H9 (cell line): ENCODE measurements around the gene PRR33. TPM values are rescaled to one million over a fixed set of nuclear protein-coding genes. Genes with fewer than 3 reads are reported as not detected.

ENCODE experiments used
- DNase-seq: peaks from one replicate; pipeline ENCODE4 v3.0.0-alpha.2; 2017
- H2AFZ ChIP-seq: one replicate; pipeline ENCODE4 v1.6.1; 2013; ENCODE audit warnings: mild to moderate bottlenecking, low read length, control low read depth, moderate library complexity
- H2AK5ac ChIP-seq: 2 replicates; pipeline ENCODE4 v1.6.1; 2013; ENCODE audit warnings: low read length, control low read depth, mixed read lengths; ENCODE audit not compliant: insufficient read length
- H2BK120ac ChIP-seq: one replicate; pipeline ENCODE4 v1.6.1; 2013; ENCODE audit warnings: low read depth, mild to moderate bottlenecking, low read length, control low read depth, inconsistent platforms; ENCODE audit not compliant: poor library complexity, severe bottlenecking
- H2BK12ac ChIP-seq: 2 replicates; pipeline ENCODE4 v1.6.1; 2013; ENCODE audit warnings: low read length, control low read depth, mixed read lengths, low read depth; ENCODE audit not compliant: insufficient read length
- H2BK15ac ChIP-seq: 2 replicates; pipeline ENCODE4 v1.6.1; 2013; ENCODE audit warnings: low read depth, low read length, control low read depth
- H2BK20ac ChIP-seq: one replicate; pipeline ENCODE4 v1.6.1; 2013; ENCODE audit warnings: low read depth, mild to moderate bottlenecking, low read length, control low read depth, inconsistent platforms; ENCODE audit not compliant: poor library complexity, severe bottlenecking
- H2BK5ac ChIP-seq: 2 replicates; pipeline ENCODE4 v1.6.1; 2013; ENCODE audit warnings: low read length, control low read depth, mixed read lengths; ENCODE audit not compliant: insufficient read length
- H3K14ac ChIP-seq: 2 replicates; pipeline ENCODE4 v1.6.1; 2013; ENCODE audit warnings: low read length, control low read depth; ENCODE audit not compliant: insufficient read depth
- H3K18ac ChIP-seq: 2 replicates; pipeline ENCODE4 v1.6.1; 2013; ENCODE audit warnings: low read depth, mild to moderate bottlenecking, mixed read lengths, low read length, control low read depth; ENCODE audit not compliant: insufficient read length
- H3K23ac ChIP-seq: 2 replicates; pipeline ENCODE4 v1.6.1; 2013; ENCODE audit warnings: low read length, control low read depth, mixed read lengths, low read depth; ENCODE audit not compliant: insufficient read length
- H3K23me2 ChIP-seq: 2 replicates; pipeline ENCODE4 v1.6.1; 2013; ENCODE audit warnings: low read depth, mild to moderate bottlenecking, mixed read lengths, low read length, control low read depth; ENCODE audit not compliant: insufficient read length, poor library complexity, severe bottlenecking
- H3K27ac ChIP-seq: 2 replicates; pipeline ENCODE4 v1.5.1; 2013; ENCODE audit warnings: low read length, control low read depth, mixed read lengths, low read depth; ENCODE audit not compliant: insufficient read length
- H3K27me3 ChIP-seq: 2 replicates; pipeline ENCODE4 v1.6.1; 2013; ENCODE audit warnings: low read length, control low read depth, inconsistent platforms; ENCODE audit not compliant: insufficient read depth
- H3K4ac ChIP-seq: 2 replicates; pipeline ENCODE4 v1.6.1; 2013; ENCODE audit warnings: low read depth, mild to moderate bottlenecking, control low read depth, inconsistent platforms, low read length, moderate library complexity
- H3K4me1 ChIP-seq: 2 replicates; pipeline ENCODE4 v1.6.1; 2013; ENCODE audit warnings: low read length, control low read depth, inconsistent platforms; ENCODE audit not compliant: insufficient read depth
- H3K4me2 ChIP-seq: 2 replicates; pipeline ENCODE4 v1.6.1; 2013; ENCODE audit warnings: low read length, control low read depth, mixed read lengths; ENCODE audit not compliant: insufficient read length, insufficient read depth
- H3K56ac ChIP-seq: 2 replicates; pipeline ENCODE4 v1.6.1; 2013; ENCODE audit warnings: low read depth, mild to moderate bottlenecking, mixed read lengths, low read length, control low read depth; ENCODE audit not compliant: insufficient read length
- H3K79me1 ChIP-seq: 2 replicates; pipeline ENCODE4 v1.6.1; 2013; ENCODE audit warnings: low read depth, mild to moderate bottlenecking, moderate library complexity, low read length, control low read depth, inconsistent platforms; ENCODE audit not compliant: insufficient read depth, poor library complexity, severe bottlenecking
- H3K79me2 ChIP-seq: 2 replicates; pipeline ENCODE4 v1.6.1; 2013; ENCODE audit warnings: low read length, control low read depth, inconsistent platforms; ENCODE audit not compliant: insufficient read depth
- H3K9ac ChIP-seq: 2 replicates; pipeline ENCODE4 v1.6.1; 2013; ENCODE audit warnings: low read length, control low read depth, mixed read lengths; ENCODE audit not compliant: insufficient read length; ENCODE audit errors: extremely low read depth
- H3K9me3 ChIP-seq: one replicate; pipeline ENCODE4 v1.6.1; 2013; ENCODE audit warnings: low read depth, low read length, inconsistent platforms; ENCODE audit not compliant: control insufficient read depth
- H3T11ph ChIP-seq: one replicate; pipeline ENCODE4 v1.6.1; 2013; ENCODE audit warnings: mild to moderate bottlenecking, low read length, control low read depth, inconsistent platforms
- H4K20me1 ChIP-seq: one replicate; pipeline ENCODE4 v1.6.1; 2013; ENCODE audit not compliant: control insufficient read depth, insufficient read length, insufficient read depth
- H4K5ac ChIP-seq: 2 replicates; pipeline ENCODE4 v1.6.1; 2013; ENCODE audit warnings: low read depth, mild to moderate bottlenecking, mixed read lengths, low read length, control low read depth; ENCODE audit not compliant: insufficient read length
- H4K8ac ChIP-seq: replicated peaks from 2 replicates; pipeline ENCODE4 v1.6.1; 2013; ENCODE audit warnings: low read length, control low read depth, mixed read lengths, low read depth; ENCODE audit not compliant: insufficient read length
- H4K91ac ChIP-seq: 2 replicates; pipeline ENCODE4 v1.6.1; 2013; ENCODE audit warnings: low read depth, mild to moderate bottlenecking, moderate library complexity, mixed read lengths, low read length, control low read depth; ENCODE audit not compliant: insufficient read length
- H3K27ac Mint-ChIP-seq, 3 experiments: 2 replicates in 2 of 3; 3 replicates in 1 of 3; pipeline ENCODE4 v1.8.0; 2020 to 2021; ENCODE audit warnings: mixed read lengths in 3 of 3, mild to moderate bottlenecking in 1 of 3, moderate library complexity in 1 of 3
- H3K27me3 Mint-ChIP-seq: 2 replicates; pipeline ENCODE4 v1.8.0; 2021; ENCODE audit warnings: low read depth, mild to moderate bottlenecking, moderate library complexity, mixed read lengths
- H3K36me3 Mint-ChIP-seq, 3 experiments: 2 replicates in 2 of 3; 3 replicates in 1 of 3; pipeline ENCODE4 v1.8.0; 2020 to 2021; ENCODE audit warnings: low read depth in 3 of 3, mixed read lengths in 3 of 3; ENCODE audit not compliant: insufficient read depth in 1 of 3
- H3K4me1 Mint-ChIP-seq, 2 experiments: 2 replicates each; pipeline ENCODE4 v1.8.0; 2020; ENCODE audit warnings: mixed read lengths in 2 of 2
- H3K4me3 Mint-ChIP-seq, 2 experiments: 2 replicates in 1 of 2; 3 replicates in 1 of 2; pipeline ENCODE4 v1.8.0; 2020 to 2021; ENCODE audit warnings: mild to moderate bottlenecking in 2 of 2, mixed read lengths in 2 of 2, moderate library complexity in 1 of 2
- H3K9me3 Mint-ChIP-seq, 2 experiments: 2 replicates in 1 of 2; 3 replicates in 1 of 2; pipeline ENCODE4 v1.8.0; 2020; ENCODE audit warnings: mild to moderate bottlenecking in 2 of 2, mixed read lengths in 2 of 2, moderate library complexity in 1 of 2
- CTCF ChIP-seq: fragments of 200-600 bp; sonication (generic); conservative IDR thresholded peaks from 3 replicates; pipeline ENCODE4 v1.8.0; 2021; ENCODE audit warnings: antibody characterized with exemption, mild to moderate bottlenecking
- WGBS: extraction: QIAGEN DNeasy Blood & Tissue Kit; methylation state at CpG from one replicate; pipeline ENCODE4 v1.1.7; 2013; ENCODE audit warnings: missing lambda C conversion rate, low lambda C conversion rate, mixed read lengths; ENCODE audit not compliant: insufficient read length; ENCODE audit errors: extremely low coverage; 5-methylcytosine and 5-hydroxymethylcytosine counted together
- total RNA-seq: library from RNA; stranded (reverse); gene quantifications from 2 replicates; pipeline ENCODE4 v1.2.1, GENCODE V29; 2021

The PRR33 gene
- total RNA-seq, 1 experiment from 2014 or later, result not detected

GRCh38 chr11:1926156-1927025, 34.7 kb upstream of the PRR33 start:
- H3K23me2 ChIP-seq, result peaks cover 3% of the 10 kb centered on the region
- Mint-ChIP-seq H3K36me3 (no peaks in the 10 kb centered on the region), H3K4me3 (no peak overlapping the region), H3K27ac (peak overlapping the region in 1 of 3 experiments; percentile 79; a peak in 2 of 7 replicates), H3K4me1 (peaks cover 2 to 3% of the 10 kb centered on the region in 2 experiments; a peak in 2 of 4 replicates), H3K27me3 (peaks cover 16% of the 10 kb centered on the region), H3K9me3 (no peaks in the 10 kb centered on the region)
- no peak overlapping the region for H2AK5ac ChIP-seq
- no peak overlapping the region for H3K9ac ChIP-seq
- H4K8ac ChIP-seq, result no peak overlapping the region
- H3K79me2 ChIP-seq, result no peaks in the 10 kb centered on the region
- H2BK12ac ChIP-seq, result no peak overlapping the region
- no peak overlapping the region for H3K4ac ChIP-seq
- no peak overlapping the region for H4K91ac ChIP-seq
- H3K4me1 ChIP-seq, result no peaks in the 10 kb centered on the region
- no peak overlapping the region for H3K4me2 ChIP-seq
- H3K27ac ChIP-seq, result no peak overlapping the region
- no peak overlapping the region for H3K18ac ChIP-seq
- H2BK15ac ChIP-seq, result no peak overlapping the region
- WGBS, result no CpG with 5 or more reads among the region's 41 CpGs
- H3K9me3 ChIP-seq, result no peaks in the 10 kb centered on the region
- no peak overlapping the region for H2AFZ ChIP-seq
- no peak overlapping the region for H3K56ac ChIP-seq
- H3T11ph ChIP-seq, result no peak overlapping the region
- no peak for TF ChIP-seq CTCF
- H2BK20ac ChIP-seq, result no peak overlapping the region
- H4K5ac ChIP-seq, result no peak overlapping the region
- H2BK120ac ChIP-seq, result no peak overlapping the region
- no peaks in the 10 kb centered on the region for H4K20me1 ChIP-seq
- no peak overlapping the region for H3K23ac ChIP-seq
- DNase-seq, result no peak
- no peak overlapping the region for H2BK5ac ChIP-seq
- no peaks in the 10 kb centered on the region for H3K79me1 ChIP-seq
- no peaks in the 10 kb centered on the region for H3K27me3 ChIP-seq
- H3K14ac ChIP-seq, result no peak overlapping the region
